DMS 273 (cell line): Measurements from ENCODE around the gene ETV6.
"Not testable (repeated sequence)": the region's sequence is repeated elsewhere in the genome, so short reads cannot be mapped to it uniquely, and the experiment has no call there.

ENCODE experiments used
- DNase-seq: peaks from one replicate; lab custom pipeline; 2025; ENCODE audit not compliant: unreplicated experiment; lab: John Stamatoyannopoulos, UW

The ETV6 gene

GRCh38 chr12:11667171-11667570 is 17.7 kb downstream of the ETV6 start:
- DNase-seq = no peak

GRCh38 chr12:11668611-11669010 is 19.1 kb downstream of the ETV6 start:
- DNase-seq = no peak

- no peak for DNase-seq
Measured at GRCh38 chr12:11669348-11669747, 19.9 kb downstream of the ETV6 start.

- no peak for DNase-seq
Measured at GRCh38 chr12:11672256-11673191, 23.1 kb downstream of the ETV6 start.

- DNase-seq = no peak
Measured at GRCh38 chr12:11673666-11674461, 24.4 kb downstream of the ETV6 start.

GRCh38 chr12:11674894-11675390 is 25.5 kb downstream of the ETV6 start:
- no peak for DNase-seq

GRCh38 chr12:11676052-11676451 is 26.6 kb downstream of the ETV6 start:
- DNase-seq = no peak

- DNase-seq = no peak
Measured at GRCh38 chr12:11677093-11677492, 27.6 kb downstream of the ETV6 start.

- DNase-seq = no peak
Measured at GRCh38 chr12:11677752-11678151, 28.3 kb downstream of the ETV6 start.

- no peak for DNase-seq
Measured at GRCh38 chr12:11678781-11679180, 29.3 kb downstream of the ETV6 start.

- no peak for DNase-seq
Measured at GRCh38 chr12:11681207-11681606, 31.7 kb downstream of the ETV6 start.

GRCh38 chr12:11681695-11682094 is 32.2 kb downstream of the ETV6 start:
- not testable (repeated sequence) for DNase-seq

GRCh38 chr12:11684393-11684792 is 34.9 kb downstream of the ETV6 start:
- DNase-seq = no peak

- DNase-seq = no peak
Measured at GRCh38 chr12:11684811-11685210, 35.3 kb downstream of the ETV6 start.

- no peak for DNase-seq
Measured at GRCh38 chr12:11685316-11685715, 35.8 kb downstream of the ETV6 start.

GRCh38 chr12:11685716-11686115 is 36.2 kb downstream of the ETV6 start:
- no peak for DNase-seq

GRCh38 chr12:11686120-11686519 is 36.6 kb downstream of the ETV6 start:
- DNase-seq = no peak

GRCh38 chr12:11687528-11687927 is 38.1 kb downstream of the ETV6 start:
- DNase-seq = no peak

GRCh38 chr12:11688379-11688778 is 38.9 kb downstream of the ETV6 start:
- no peak for DNase-seq

GRCh38 chr12:11688831-11689230 is 39.4 kb downstream of the ETV6 start:
- no peak for DNase-seq

- no peak for DNase-seq
Measured at GRCh38 chr12:11689591-11690186, 40.2 kb downstream of the ETV6 start.
